ENCODE data around the gene MEGF9. TPM values are rescaled to one million over a fixed set of nuclear protein-coding genes. Genes with fewer than 3 reads are reported as not detected.

The MEGF9 gene
- total RNA-seq, 1 donor from 2014 or later: 15.7 TPM

Other genes starting within 250 kb of the MEGF9 start
- gene CDK5RAP2, start 134.3 kb downstream of the MEGF9 start, total RNA-seq: 66.0 to 75.5 TPM (median 71.0 TPM) in 3 replicates
- 67.5 to 69.5 TPM (median 68.6 TPM) in 3 replicates for gene FBXW2, start 78.9 kb upstream of the MEGF9 start, total RNA-seq
- 46.9 to 57.3 TPM (median 56.1 TPM) in 3 replicates for gene PSMD5, start 128.5 kb upstream of the MEGF9 start, total RNA-seq
- gene PHF19, start 162.7 kb upstream of the MEGF9 start, total RNA-seq: 36.0 to 44.5 TPM (median 41.6 TPM) in 3 replicates
- gene TRAF1, start 212.3 kb upstream of the MEGF9 start, total RNA-seq: 7.7 to 8.2 TPM (median 8.0 TPM) in 3 replicates

All from mesothelial cell of epicardium (in vitro differentiated cells).